ENCODE data around the gene TAS1R3.

The TAS1R3 gene

GRCh38 chr1:1296070-1297061, 34.7 kb upstream of the TAS1R3 start:
- H3K4me3 ChIP-seq (ENCODE audit: extremely low read depth, insufficient read depth, low read length, poor library complexity, severe bottlenecking): no peak overlapping the region

GRCh38 chr1:1297802-1298424, 33.2 kb upstream of the TAS1R3 start:
- H3K4me1 ChIP-seq (ENCODE audit: control insufficient read depth, insufficient read depth, low read length, poor library complexity, severe bottlenecking): no peaks in the 10 kb centered on the region
- H3K27ac ChIP-seq (ENCODE audit: low read depth, low read length, severe bottlenecking): no peak overlapping the region
- 96 to 97% methylated on average over 25 to 30 of the region's 31 CpGs for WGBS, 2 experiments (ENCODE audit: insufficient coverage in 2 of 2)
- H3K36me3 ChIP-seq (ENCODE audit: control insufficient read depth, insufficient read depth, low read length): peaks cover 17% of the 10 kb centered on the region
- H3K9me3 ChIP-seq (ENCODE audit: control insufficient read depth, low read length): no peaks in the 10 kb centered on the region
- H3K4me3 ChIP-seq (ENCODE audit: extremely low read depth, insufficient read depth, low read length, poor library complexity, severe bottlenecking): no peak overlapping the region

More at GRCh38 chr1:1296070-1297061, 34.7 kb upstream of the TAS1R3 start:
- H3K9me3 ChIP-seq (ENCODE audit: control insufficient read depth, low read length): no peaks in the 10 kb centered on the region
- no peak overlapping the region for H3K27ac ChIP-seq (ENCODE audit: low read depth, low read length, severe bottlenecking)
- peaks cover 17% of the 10 kb centered on the region for H3K36me3 ChIP-seq (ENCODE audit: control insufficient read depth, insufficient read depth, low read length)
- no peaks in the 10 kb centered on the region for H3K4me1 ChIP-seq (ENCODE audit: control insufficient read depth, insufficient read depth, low read length, poor library complexity, severe bottlenecking)
- WGBS, 2 experiments (ENCODE audit: insufficient coverage in 2 of 2): 95% methylated on average over 58 of the region's 62 CpGs

- whole genome bisulfite sequencing, 2 experiments (ENCODE audit: insufficient coverage in 2 of 2): 68 to 79% methylated on average over 23 to 27 of the region's 30 CpGs
- H3K36me3 ChIP-seq (ENCODE audit: control insufficient read depth, insufficient read depth, low read length): peaks cover 17% of the 10 kb centered on the region
- H3K4me1 ChIP-seq (ENCODE audit: control insufficient read depth, insufficient read depth, low read length, poor library complexity, severe bottlenecking): peaks cover 4% of the 10 kb centered on the region
- H3K4me3 ChIP-seq (ENCODE audit: extremely low read depth, insufficient read depth, low read length, poor library complexity, severe bottlenecking): no peak overlapping the region
- no peak overlapping the region for H3K27ac ChIP-seq (ENCODE audit: low read depth, low read length, severe bottlenecking)
- H3K9me3 ChIP-seq (ENCODE audit: control insufficient read depth, low read length): no peaks in the 10 kb centered on the region
Observed at GRCh38 chr1:1298861-1299685, 32.0 kb upstream of the TAS1R3 start.

GRCh38 chr1:1299686-1300351, 31.3 kb upstream of the TAS1R3 start:
- H3K4me1 ChIP-seq (ENCODE audit: control insufficient read depth, insufficient read depth, low read length, poor library complexity, severe bottlenecking): peaks cover 10% of the 10 kb centered on the region
- H3K9me3 ChIP-seq (ENCODE audit: control insufficient read depth, low read length): no peaks in the 10 kb centered on the region
- H3K4me3 ChIP-seq (ENCODE audit: extremely low read depth, insufficient read depth, low read length, poor library complexity, severe bottlenecking): no peak overlapping the region
- 86 to 89% methylated on average over 18 to 22 of the region's 22 CpGs for WGBS, 2 experiments (ENCODE audit: insufficient coverage in 2 of 2)
- no peak overlapping the region for H3K27ac ChIP-seq (ENCODE audit: low read depth, low read length, severe bottlenecking)
- H3K36me3 ChIP-seq (ENCODE audit: control insufficient read depth, insufficient read depth, low read length): peaks cover 17% of the 10 kb centered on the region

GRCh38 chr1:1300352-1300739, 30.7 kb upstream of the TAS1R3 start:
- H3K27ac ChIP-seq (ENCODE audit: low read depth, low read length, severe bottlenecking): no peak overlapping the region
- peaks cover 15% of the 10 kb centered on the region for H3K4me1 ChIP-seq (ENCODE audit: control insufficient read depth, insufficient read depth, low read length, poor library complexity, severe bottlenecking)
- H3K9me3 ChIP-seq (ENCODE audit: control insufficient read depth, low read length): no peaks in the 10 kb centered on the region
- peaks cover 15% of the 10 kb centered on the region for H3K36me3 ChIP-seq (ENCODE audit: control insufficient read depth, insufficient read depth, low read length)
- no peak overlapping the region for H3K4me3 ChIP-seq (ENCODE audit: extremely low read depth, insufficient read depth, low read length, poor library complexity, severe bottlenecking)
- 95% methylated on average over 12 of the region's 12 CpGs for WGBS, 2 experiments (ENCODE audit: insufficient coverage in 2 of 2)

- peaks cover 11% of the 10 kb centered on the region for H3K36me3 ChIP-seq (ENCODE audit: control insufficient read depth, insufficient read depth, low read length)
- WGBS, 2 experiments (ENCODE audit: insufficient coverage in 2 of 2): 87 to 96% methylated on average over 9 of the region's 9 CpGs
- H3K4me1 ChIP-seq (ENCODE audit: control insufficient read depth, insufficient read depth, low read length, poor library complexity, severe bottlenecking): peaks cover 29% of the 10 kb centered on the region
- H3K27ac ChIP-seq (ENCODE audit: low read depth, low read length, severe bottlenecking): no peak overlapping the region
- H3K9me3 ChIP-seq (ENCODE audit: control insufficient read depth, low read length): no peaks in the 10 kb centered on the region
- no peak overlapping the region for H3K4me3 ChIP-seq (ENCODE audit: extremely low read depth, insufficient read depth, low read length, poor library complexity, severe bottlenecking)
Observed at GRCh38 chr1:1302006-1302430, 29.1 kb upstream of the TAS1R3 start.

- no peak overlapping the region for H3K4me3 ChIP-seq (ENCODE audit: extremely low read depth, insufficient read depth, low read length, poor library complexity, severe bottlenecking)
- no peak overlapping the region for H3K27ac ChIP-seq (ENCODE audit: low read depth, low read length, severe bottlenecking)
- peaks cover 5% of the 10 kb centered on the region for H3K36me3 ChIP-seq (ENCODE audit: control insufficient read depth, insufficient read depth, low read length)
- H3K9me3 ChIP-seq (ENCODE audit: control insufficient read depth, low read length): no peaks in the 10 kb centered on the region
- H3K4me1 ChIP-seq (ENCODE audit: control insufficient read depth, insufficient read depth, low read length, poor library complexity, severe bottlenecking): peaks cover 29% of the 10 kb centered on the region
- 92 to 94% methylated on average over 30 of the region's 31 CpGs for WGBS, 2 experiments (ENCODE audit: insufficient coverage in 2 of 2)
Observed at GRCh38 chr1:1302951-1303509, 28.1 kb upstream of the TAS1R3 start.

GRCh38 chr1:1303736-1304135, 27.3 kb upstream of the TAS1R3 start:
- H3K27ac ChIP-seq (ENCODE audit: low read depth, low read length, severe bottlenecking): no peak overlapping the region
- H3K36me3 ChIP-seq (ENCODE audit: control insufficient read depth, insufficient read depth, low read length): peaks cover 4% of the 10 kb centered on the region
- H3K4me1 ChIP-seq (ENCODE audit: control insufficient read depth, insufficient read depth, low read length, poor library complexity, severe bottlenecking): peaks cover 29% of the 10 kb centered on the region
- 96 to 97% methylated on average over 8 to 12 of the region's 13 CpGs for WGBS, 2 experiments (ENCODE audit: insufficient coverage in 2 of 2)
- no peaks in the 10 kb centered on the region for H3K9me3 ChIP-seq (ENCODE audit: control insufficient read depth, low read length)
- no peak overlapping the region for H3K4me3 ChIP-seq (ENCODE audit: extremely low read depth, insufficient read depth, low read length, poor library complexity, severe bottlenecking)

- Histone ChIP-seq H3K4me1 (ENCODE audit: control insufficient read depth, insufficient read depth, low read length, poor library complexity, severe bottlenecking) (peaks cover 31% of the 10 kb centered on the region), H3K36me3 (ENCODE audit: control insufficient read depth, insufficient read depth, low read length) (peaks cover 4% of the 10 kb centered on the region), H3K9me3 (ENCODE audit: control insufficient read depth, low read length) (no peaks in the 10 kb centered on the region), H3K27ac (ENCODE audit: low read depth, low read length, severe bottlenecking) (peak overlapping the region; percentile 68), H3K4me3 (ENCODE audit: extremely low read depth, insufficient read depth, low read length, poor library complexity, severe bottlenecking) (peak overlapping the region; percentile 14)
- WGBS, 2 experiments (ENCODE audit: insufficient coverage in 2 of 2): 27 to 34% methylated on average over 19 to 20 of the region's 29 CpGs
Observed at GRCh38 chr1:1304331-1305299, 26.5 kb upstream of the TAS1R3 start.
